Measurements from ENCODE around the gene TENM3. TPM values are rescaled to one million over a fixed set of nuclear protein-coding genes. Genes with fewer than 3 reads are reported as not detected.

Gene TENM3
- total RNA-seq, 1 experiment from 2014 or later: not detected

GRCh38 chr4:182273191-182273935, 30.2 kb downstream of the TENM3 start:
- Histone ChIP-seq H3K4me3 (no peak overlapping the region), H3K9me2 (ENCODE audit: insufficient read depth) (no peaks in the 10 kb centered on the region), H3K36me3 (ENCODE audit: low read depth) (no peaks in the 10 kb centered on the region), H3K4me2 (no peak overlapping the region), H3K9me3 (ENCODE audit: insufficient read depth, low read depth) (no peaks in the 10 kb centered on the region), H3K27me3 (ENCODE audit: insufficient read depth, low read depth) (peaks cover 22% of the 10 kb centered on the region; the same call in 1 of the 2 replicates), H2AFZ (no peak overlapping the region), H4K20me1 (ENCODE audit: insufficient read depth) (no peaks in the 10 kb centered on the region), H3F3A (ENCODE audit: insufficient read depth, low read depth) (no peaks in the 10 kb centered on the region), H3K27ac (no peak overlapping the region), H3K79me2 (ENCODE audit: low read depth) (no peaks in the 10 kb centered on the region), H3K4me1 (replicated peaks; ENCODE audit: insufficient read depth) (no peaks in the 10 kb centered on the region)
- DNase-seq: no peak
- CTCF ChIA-PET: no interaction called here
- POLR2A ChIA-PET (ENCODE audit: unreplicated experiment): no interaction called here
- no TSS peak for BruUV-seq (replicated peaks)
- no peak for TF ChIP-seq CTCF (conservative IDR thresholded peaks at IDR 0.05)
- TF ChIP-seq EZH2 (IDR thresholded peaks at IDR 0.05; ENCODE audit: low read depth): no peak
- intact Hi-C loops (cut with micrococcal nuclease; ENCODE audit: unreplicated experiment): no loop called here

GRCh38 chr4:182276210-182277109, 33.3 kb downstream of the TENM3 start:
- BruUV-seq (replicated peaks): no TSS peak
- no peaks in the 10 kb centered on the region for H3K9me2 ChIP-seq (ENCODE audit: insufficient read depth)
- intact Hi-C loops (cut with micrococcal nuclease; ENCODE audit: unreplicated experiment): no loop called here
- H2AFZ ChIP-seq: no peak overlapping the region
- no peaks in the 10 kb centered on the region for H3K9me3 ChIP-seq (ENCODE audit: insufficient read depth, low read depth)
- no peaks in the 10 kb centered on the region for H3K79me2 ChIP-seq (ENCODE audit: low read depth)
- H3K4me1 ChIP-seq (replicated peaks; ENCODE audit: insufficient read depth): no peaks in the 10 kb centered on the region
- H3F3A ChIP-seq (ENCODE audit: insufficient read depth, low read depth): no peaks in the 10 kb centered on the region
- ChIA-PET CTCF (no interaction called here), POLR2A (ENCODE audit: unreplicated experiment) (no interaction called here)
- H3K4me2 ChIP-seq: no peak overlapping the region
- TF ChIP-seq CTCF (conservative IDR thresholded peaks at IDR 0.05) (no peak), EZH2 (IDR thresholded peaks at IDR 0.05; ENCODE audit: low read depth) (no peak)
- H3K27ac ChIP-seq: no peak overlapping the region
- H3K4me3 ChIP-seq: no peak overlapping the region
- peaks cover 16% of the 10 kb centered on the region; the same call in 1 of the 2 replicates for H3K27me3 ChIP-seq (ENCODE audit: insufficient read depth, low read depth)
- DNase-seq: no peak
- H4K20me1 ChIP-seq (ENCODE audit: insufficient read depth): no peaks in the 10 kb centered on the region
- no peaks in the 10 kb centered on the region for H3K36me3 ChIP-seq (ENCODE audit: low read depth)

DNA sequence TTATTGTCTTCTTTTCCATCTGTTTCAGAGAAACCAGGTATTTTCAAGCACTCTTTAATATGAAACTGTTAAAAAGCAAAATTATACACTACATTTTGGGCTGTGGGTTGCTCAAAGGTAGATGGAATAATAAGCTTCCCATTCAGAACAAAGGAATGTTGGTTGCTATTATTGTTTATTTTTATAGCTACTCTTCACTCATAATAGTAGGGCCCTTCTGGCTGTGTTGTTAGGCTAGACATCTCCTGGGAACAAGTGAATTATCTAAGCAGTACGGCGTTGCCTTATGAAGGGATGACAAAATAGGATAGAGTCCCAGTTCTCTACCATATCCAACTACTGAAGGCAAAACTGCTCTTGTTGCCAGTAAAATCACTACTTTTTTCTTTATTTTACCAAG, 34.2 kb downstream of the TENM3 start:
- Histone ChIP-seq H3K4me1 (replicated peaks; ENCODE audit: insufficient read depth) (no peaks in the 10 kb centered on the region), H3K27ac (no peak overlapping the region)

More for the DNA sequence above, 34.2 kb downstream of the TENM3 start:
- no peaks in the 10 kb centered on the region for H3F3A ChIP-seq (ENCODE audit: insufficient read depth, low read depth)
- intact Hi-C loops (cut with micrococcal nuclease; ENCODE audit: unreplicated experiment): no loop called here
- no peaks in the 10 kb centered on the region for H3K9me2 ChIP-seq (ENCODE audit: insufficient read depth)
- no peak overlapping the region for H3K4me2 ChIP-seq
- H3K79me2 ChIP-seq (ENCODE audit: low read depth): no peaks in the 10 kb centered on the region
- no TSS peak for BruUV-seq (replicated peaks)
- H3K4me3 ChIP-seq: no peak overlapping the region
- TF ChIP-seq CTCF (conservative IDR thresholded peaks at IDR 0.05) (no peak), EZH2 (IDR thresholded peaks at IDR 0.05; ENCODE audit: low read depth) (no peak)
- POLR2A ChIA-PET (ENCODE audit: unreplicated experiment): no interaction called here
- no peaks in the 10 kb centered on the region for H3K36me3 ChIP-seq (ENCODE audit: low read depth)
- H3K27me3 ChIP-seq (ENCODE audit: insufficient read depth, low read depth): peaks cover 11% of the 10 kb centered on the region; the same call in 1 of the 2 replicates
- CTCF ChIA-PET: no interaction called here
- DNase-seq: no peak
- no peak overlapping the region for H2AFZ ChIP-seq
- no peaks in the 10 kb centered on the region for H3K9me3 ChIP-seq (ENCODE audit: insufficient read depth, low read depth)
- H4K20me1 ChIP-seq (ENCODE audit: insufficient read depth): no peaks in the 10 kb centered on the region
